ENCODE results near the gene HS6ST2. TPM values are rescaled to one million over a fixed set of nuclear protein-coding genes. Genes with fewer than 3 reads are reported as not detected.

HS6ST2 gene
- polyA plus RNA-seq, 3 donors from 2014 or later, result 0.27 TPM; not detected in 2

DNA sequence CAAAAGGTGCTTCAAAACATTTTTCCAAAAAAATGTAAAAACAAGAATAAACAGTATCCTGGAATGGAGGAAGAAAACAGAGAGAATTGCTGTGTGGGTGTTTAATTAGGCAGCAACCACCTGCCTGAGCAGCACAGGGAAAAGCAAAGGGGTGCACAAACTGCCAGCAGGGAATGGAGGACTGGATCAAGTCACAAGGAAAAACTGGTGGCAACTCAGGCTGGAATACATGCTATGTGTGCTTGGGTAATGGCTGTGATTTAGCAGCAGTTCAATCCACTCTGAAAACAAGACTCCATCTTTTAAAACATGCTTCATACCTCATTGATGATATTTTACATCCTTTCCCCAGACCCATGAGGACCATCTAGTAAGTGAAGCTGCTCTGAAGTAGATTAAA, 179.5 kb downstream of the HS6ST2 start:
- Mint-ChIP-seq H3K27me3 (ENCODE audit: low read depth in 3 of 3) (peaks cover 0 to 3% (median 2%) of the 10 kb centered on the region in 3 donors), H3K36me3 (no peaks in the 10 kb centered on the region), H3K4me3 (no peak overlapping the region), H3K4me1 (no peaks in the 10 kb centered on the region), H3K27ac (no peak overlapping the region), H3K9me3 (no peaks in the 10 kb centered on the region)
- no peak for DNase-seq

DNA sequence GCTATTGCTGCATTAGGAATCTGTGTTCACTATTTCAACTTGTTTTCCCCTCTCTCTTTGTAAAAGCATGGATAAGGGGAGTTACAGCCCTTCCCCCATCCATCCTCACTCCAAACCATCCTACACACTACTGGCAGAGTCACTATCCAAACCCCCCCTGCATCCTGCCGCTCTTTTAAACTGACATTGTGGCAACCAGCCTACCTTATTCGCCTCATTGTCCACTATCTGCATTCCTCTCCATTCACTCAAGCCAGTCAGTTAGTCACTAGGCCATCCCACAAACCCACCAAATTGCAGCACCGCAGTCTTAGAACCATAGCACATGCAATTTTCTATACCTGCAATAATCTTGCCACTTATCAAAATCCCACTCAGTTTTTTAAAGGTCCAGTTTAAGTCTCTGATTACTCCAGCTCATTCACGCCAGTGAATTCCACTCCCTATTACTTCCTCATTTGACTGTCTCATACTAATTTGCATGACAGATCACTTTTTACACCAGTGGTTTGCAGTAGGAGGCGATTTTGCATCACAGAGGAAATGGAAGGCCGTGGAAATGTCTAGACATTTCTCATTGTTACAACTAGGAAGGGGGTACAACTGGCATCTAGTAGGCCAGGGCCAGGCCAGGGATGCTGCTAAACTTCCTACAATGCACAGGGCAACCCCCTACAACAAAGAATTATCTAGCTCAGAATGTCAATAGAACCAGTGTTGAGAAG, 181.8 kb downstream of the HS6ST2 start:
- Mint-ChIP-seq H3K36me3 (no peaks in the 10 kb centered on the region), H3K9me3 (no peaks in the 10 kb centered on the region), H3K27ac (no peak overlapping the region), H3K4me3 (peak overlapping the region in 1 of 5 donors; percentile 28), H3K27me3 (ENCODE audit: low read depth in 3 of 3) (peaks cover 0 to 6% (median 2%) of the 10 kb centered on the region in 3 donors), H3K4me1 (no peaks in the 10 kb centered on the region)
- DNase-seq, result no peak

DNA sequence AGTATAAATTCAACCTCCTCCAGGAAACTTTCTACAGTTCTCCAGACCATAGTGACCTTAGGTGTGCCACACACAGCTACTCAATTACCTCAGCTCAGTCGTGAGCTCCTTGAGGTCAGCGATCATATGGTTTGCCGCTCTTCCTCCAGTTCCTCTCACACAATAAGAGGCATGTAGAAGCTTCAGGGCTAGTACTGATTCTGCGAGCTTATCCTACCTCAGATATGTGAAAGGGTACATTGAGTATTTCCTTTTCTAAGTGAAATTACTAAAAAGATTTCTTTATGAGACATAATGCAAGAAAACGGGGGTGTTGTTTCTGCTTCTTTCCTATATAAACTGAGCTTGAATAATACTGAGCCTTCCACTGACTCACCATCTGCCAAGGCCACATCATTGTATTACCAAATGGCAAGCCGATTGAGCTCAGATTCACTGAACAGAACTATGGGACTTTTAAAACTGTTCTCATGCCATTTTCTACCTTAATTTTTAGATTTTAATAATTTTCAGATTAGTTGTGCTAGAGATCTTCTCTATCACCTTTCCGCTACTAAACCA, 183.1 kb downstream of the HS6ST2 start:
- H3K36me3 Mint-ChIP-seq, result no peaks in the 10 kb centered on the region
- no peak for DNase-seq
- H3K4me1 Mint-ChIP-seq, result peaks cover 0 to 3% of the 10 kb centered on the region in 2 donors
- no peak overlapping the region for H3K4me3 Mint-ChIP-seq
- no peaks in the 10 kb centered on the region for H3K9me3 Mint-ChIP-seq
- no peak overlapping the region for H3K27ac Mint-ChIP-seq
- peaks cover 2 to 6% (median 5%) of the 10 kb centered on the region in 3 donors for H3K27me3 Mint-ChIP-seq (ENCODE audit: low read depth in 3 of 3)

DNA sequence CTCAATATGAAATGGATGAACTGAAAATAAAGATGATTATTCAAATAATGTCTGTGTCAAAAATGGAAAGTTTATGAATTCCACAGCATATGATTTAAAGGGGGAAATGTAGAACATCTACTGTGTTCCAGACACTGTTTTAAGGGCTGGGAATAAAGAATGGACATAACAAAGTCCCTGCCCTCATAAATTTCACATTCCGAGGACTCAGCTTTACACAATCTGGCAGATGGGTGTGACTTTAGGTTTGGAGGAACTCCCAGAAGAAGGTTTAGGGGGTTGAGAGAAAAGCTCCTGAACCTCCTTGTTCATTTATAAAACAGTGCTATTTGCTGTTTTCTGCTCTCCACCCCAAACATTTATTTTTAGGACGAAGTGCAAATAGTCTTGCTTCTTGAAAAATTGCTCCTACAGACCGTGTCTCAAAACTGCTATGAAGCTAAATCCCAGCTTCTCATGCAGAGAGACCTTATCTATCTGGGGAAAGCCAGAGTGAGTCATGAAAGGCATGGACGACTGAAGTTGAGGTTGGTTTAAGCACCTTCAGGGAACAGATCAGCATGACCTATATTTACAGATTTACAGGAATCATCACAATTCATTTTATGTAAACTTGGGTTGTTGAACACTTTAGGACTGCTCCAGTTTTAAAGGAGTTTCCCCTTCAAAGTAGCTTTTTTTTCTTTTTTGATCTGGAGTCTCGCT, 184.3 kb downstream of the HS6ST2 start:
- DNase-seq, result no peak
- H3K9me3 Mint-ChIP-seq, result no peaks in the 10 kb centered on the region
- H3K36me3 Mint-ChIP-seq, result no peaks in the 10 kb centered on the region
- peaks cover 2 to 6% (median 5%) of the 10 kb centered on the region in 3 donors for H3K27me3 Mint-ChIP-seq (ENCODE audit: low read depth in 3 of 3)
- no peak overlapping the region for H3K4me3 Mint-ChIP-seq
- H3K27ac Mint-ChIP-seq, result no peak overlapping the region
- peaks cover 10 to 15% of the 10 kb centered on the region in 2 donors for H3K4me1 Mint-ChIP-seq

DNA sequence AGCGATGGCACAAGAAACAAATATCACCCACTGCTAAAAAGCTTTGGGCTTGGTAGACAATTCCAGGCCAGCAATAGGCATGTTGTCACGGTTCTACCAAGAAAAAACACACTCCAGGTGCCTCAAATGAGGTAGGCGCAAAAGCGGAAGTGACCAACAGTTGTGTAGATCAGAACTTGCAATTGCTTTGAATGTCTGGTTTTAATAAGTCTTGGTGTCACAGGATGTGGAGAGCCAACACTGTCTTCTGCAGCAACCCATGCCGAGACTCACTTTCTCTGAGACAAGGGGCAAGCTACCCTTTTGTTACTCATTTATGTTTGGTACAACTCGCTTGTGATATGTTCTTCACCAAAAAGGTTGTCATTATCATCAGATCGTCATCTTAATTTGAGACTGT, 188.8 kb downstream of the HS6ST2 start:
- H3K27me3 Mint-ChIP-seq (ENCODE audit: low read depth in 3 of 3), result peaks cover 5 to 10% (median 5%) of the 10 kb centered on the region in 3 donors
- H3K4me1 Mint-ChIP-seq, result peaks cover 24 to 29% of the 10 kb centered on the region in 2 donors
- peak overlapping the region in 3 of 5 donors; percentile 21 to 62 (median 42) for H3K4me3 Mint-ChIP-seq
- H3K9me3 Mint-ChIP-seq, result no peaks in the 10 kb centered on the region
- H3K27ac Mint-ChIP-seq, result peak overlapping the region in 1 of 6 donors; percentile 8
- no peaks in the 10 kb centered on the region for H3K36me3 Mint-ChIP-seq
- peak; percentile 7 to 32 (median 22) for DNase-seq

DNA sequence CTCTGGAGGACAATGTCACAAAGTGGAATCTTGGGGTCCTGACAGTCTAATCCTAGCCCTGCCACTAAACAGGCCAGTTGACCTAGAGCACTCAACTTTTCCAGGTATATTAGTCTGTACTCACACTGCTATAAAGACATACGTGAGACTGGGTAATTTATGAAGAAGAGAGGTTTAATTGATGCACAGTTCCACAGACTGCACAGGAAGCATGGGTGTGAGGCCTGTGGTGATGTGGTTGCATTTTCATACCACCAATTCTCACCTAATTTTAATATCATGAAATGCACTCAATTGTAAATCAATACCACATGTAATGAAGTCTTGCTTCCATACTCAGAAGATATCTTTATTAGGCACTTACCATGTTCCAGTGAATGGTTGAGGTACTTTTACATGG, 192.0 kb downstream of the HS6ST2 start:
- Mint-ChIP-seq H3K36me3 (no peaks in the 10 kb centered on the region), H3K4me1 (peaks cover 24 to 29% of the 10 kb centered on the region in 2 donors), H3K4me3 (peak overlapping the region in 1 of 5 donors; percentile 59), H3K27ac (no peak overlapping the region), H3K9me3 (no peaks in the 10 kb centered on the region), H3K27me3 (ENCODE audit: low read depth in 3 of 3) (peaks cover 5 to 6% (median 5%) of the 10 kb centered on the region in 3 donors)
- no peak for DNase-seq

DNA sequence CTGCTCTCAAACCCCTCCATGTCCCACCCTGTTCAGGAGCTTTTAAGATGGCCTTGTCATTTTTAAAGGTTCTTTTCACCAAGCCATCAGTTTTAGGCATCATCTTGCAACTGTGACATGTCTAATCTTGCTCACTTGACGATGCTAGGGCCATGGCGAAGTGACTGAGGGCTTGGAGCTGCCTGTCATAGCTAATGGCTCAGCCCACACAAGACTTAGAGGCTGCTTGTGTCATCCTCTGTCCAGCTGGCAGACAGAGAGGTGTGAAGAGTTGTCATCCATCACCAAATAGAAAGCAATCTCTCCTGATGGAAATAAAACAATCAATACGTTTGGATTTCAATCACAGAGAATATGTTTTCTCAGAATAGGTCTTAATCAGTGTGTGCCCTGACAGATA, 194.9 kb downstream of the HS6ST2 start:
- Mint-ChIP-seq H3K9me3 (no peaks in the 10 kb centered on the region), H3K36me3 (no peaks in the 10 kb centered on the region), H3K27ac (no peak overlapping the region), H3K4me3 (no peak overlapping the region), H3K27me3 (ENCODE audit: low read depth in 3 of 3) (peaks cover 2 to 13% (median 3%) of the 10 kb centered on the region in 3 donors), H3K4me1 (peaks cover 10 to 11% of the 10 kb centered on the region in 2 donors)
- DNase-seq, result no peak

DNA sequence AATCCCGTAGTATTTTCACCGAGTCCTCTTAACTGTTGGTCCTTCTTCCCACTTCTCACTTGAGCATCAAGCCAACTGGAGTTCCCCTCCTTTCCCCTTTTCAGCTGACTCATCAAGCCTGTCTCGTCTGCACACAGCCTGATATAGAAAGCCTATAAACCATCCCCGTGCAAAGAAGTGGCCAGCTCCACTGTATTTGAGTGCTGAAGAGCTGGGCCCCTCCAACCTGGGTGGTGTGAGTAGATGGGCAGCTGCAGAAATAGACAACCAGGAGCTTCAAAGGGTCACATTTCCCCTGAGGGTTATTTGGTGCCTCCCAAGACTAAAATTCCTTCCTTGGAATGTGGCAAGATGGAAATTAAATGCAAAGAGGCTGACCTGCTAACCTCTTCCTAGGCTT, 199.7 kb downstream of the HS6ST2 start:
- no peak for DNase-seq
- H3K4me1 Mint-ChIP-seq, result peaks cover 13 to 14% of the 10 kb centered on the region in 2 donors
- H3K27me3 Mint-ChIP-seq (ENCODE audit: low read depth in 3 of 3), result peaks cover 1 to 17% (median 2%) of the 10 kb centered on the region in 3 donors
- H3K4me3 Mint-ChIP-seq, result no peak overlapping the region
- H3K9me3 Mint-ChIP-seq, result no peaks in the 10 kb centered on the region
- no peak overlapping the region for H3K27ac Mint-ChIP-seq
- H3K36me3 Mint-ChIP-seq, result no peaks in the 10 kb centered on the region

DNA sequence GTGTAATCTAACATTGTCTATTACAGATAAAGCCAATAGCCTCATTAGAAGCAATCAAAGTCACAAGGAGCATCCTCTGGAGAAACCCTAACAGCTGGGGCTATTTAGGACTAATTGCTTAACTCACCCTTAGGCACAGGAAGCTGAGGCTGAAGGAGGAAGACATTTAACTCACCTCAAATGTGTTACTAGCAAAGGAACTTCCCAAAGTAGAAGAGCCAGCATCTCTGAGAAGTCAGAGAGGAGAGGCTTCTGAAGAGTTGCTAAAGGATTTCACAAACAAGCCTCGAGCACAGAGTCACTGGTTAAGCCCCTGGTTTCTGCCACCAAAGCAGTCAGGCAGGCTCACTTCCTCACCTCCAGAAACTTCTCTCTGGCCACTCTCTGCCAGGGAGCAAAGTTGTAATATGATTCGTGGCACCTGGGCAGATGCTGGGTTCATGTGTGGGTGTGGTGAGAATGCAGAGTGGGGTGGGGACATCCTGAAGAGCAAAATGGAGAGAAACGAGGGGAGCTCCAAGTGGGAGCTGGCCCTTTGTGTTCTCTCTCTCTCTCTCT, 201.3 kb downstream of the HS6ST2 start:
- Mint-ChIP-seq H3K4me1 (peaks cover 13 to 14% of the 10 kb centered on the region in 2 donors), H3K4me3 (peak overlapping the region in 1 of 5 donors; percentile 13), H3K27me3 (ENCODE audit: low read depth in 3 of 3) (peaks cover 1 to 23% (median 2%) of the 10 kb centered on the region in 3 donors), H3K27ac (peak overlapping the region in 1 of 6 donors; percentile 7), H3K36me3 (no peaks in the 10 kb centered on the region), H3K9me3 (no peaks in the 10 kb centered on the region)
- no peak for DNase-seq

DNA sequence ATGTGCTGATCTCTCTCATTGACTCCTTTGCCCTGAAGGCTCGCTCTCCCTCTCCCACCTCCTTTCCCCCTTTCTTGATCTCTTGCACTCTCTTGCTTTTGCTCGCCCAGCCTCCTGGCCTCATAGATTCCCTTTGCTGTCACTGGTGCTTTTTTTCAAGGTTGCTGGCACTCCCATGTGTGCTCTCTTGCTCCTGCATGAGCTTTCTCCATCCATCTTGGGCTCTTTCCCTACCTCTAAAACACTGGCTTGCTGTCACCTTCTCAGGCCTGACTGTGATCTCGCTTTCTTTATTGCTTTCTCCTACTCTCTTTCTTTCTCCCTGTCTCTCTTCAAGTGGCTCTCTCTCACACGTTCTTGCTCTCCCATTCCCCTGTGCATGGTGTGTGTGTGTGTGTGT, 202.0 kb downstream of the HS6ST2 start:
- H3K9me3 Mint-ChIP-seq, result no peaks in the 10 kb centered on the region
- no peak overlapping the region for H3K27ac Mint-ChIP-seq
- peaks cover 18 to 20% of the 10 kb centered on the region in 2 donors for H3K4me1 Mint-ChIP-seq
- no peaks in the 10 kb centered on the region for H3K36me3 Mint-ChIP-seq
- DNase-seq, result no peak
- no peak overlapping the region for H3K4me3 Mint-ChIP-seq
- H3K27me3 Mint-ChIP-seq (ENCODE audit: low read depth in 3 of 3), result peaks cover 1 to 23% (median 2%) of the 10 kb centered on the region in 3 donors

DNA sequence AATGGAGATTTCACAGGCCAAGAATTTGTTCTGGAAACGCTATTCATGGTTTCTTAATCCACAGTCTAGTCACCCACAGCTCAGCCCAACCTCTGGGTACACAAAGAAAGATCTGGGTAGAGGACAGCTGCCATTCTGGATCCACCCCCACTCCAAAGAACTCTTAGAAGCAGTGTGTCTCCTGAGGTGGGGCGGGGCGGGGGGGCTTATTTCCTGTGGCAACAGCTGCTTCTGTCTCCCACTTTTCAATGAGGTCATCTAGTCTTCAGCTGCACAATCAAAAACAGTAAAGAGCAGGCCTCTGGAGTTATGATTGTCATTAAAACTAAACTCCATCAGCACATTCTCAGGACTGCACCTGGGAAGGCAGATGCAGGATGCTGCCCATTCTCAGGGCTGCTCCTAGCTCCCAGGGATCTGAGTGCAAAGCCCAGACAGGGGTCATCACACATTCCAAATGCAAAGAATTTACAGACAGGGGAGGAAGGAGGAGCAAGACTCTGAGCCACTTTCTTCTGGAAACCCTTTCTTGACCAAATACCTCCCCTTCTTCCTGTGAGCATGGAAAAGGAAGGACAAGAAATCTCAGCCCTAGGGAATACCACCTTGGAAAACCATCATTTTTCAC, 207.3 kb downstream of the HS6ST2 start:
- H3K4me1 Mint-ChIP-seq, result peaks cover 27 to 28% of the 10 kb centered on the region in 2 donors
- H3K36me3 Mint-ChIP-seq, result no peaks in the 10 kb centered on the region
- no peak for DNase-seq
- peak overlapping the region in 1 of 6 donors; percentile 72 for H3K27ac Mint-ChIP-seq
- H3K4me3 Mint-ChIP-seq, result peak overlapping the region; percentile 47 to 71 (median 62)
- no peaks in the 10 kb centered on the region for H3K9me3 Mint-ChIP-seq
- peaks cover 1 to 12% (median 4%) of the 10 kb centered on the region in 3 donors for H3K27me3 Mint-ChIP-seq (ENCODE audit: low read depth in 3 of 3)

DNA sequence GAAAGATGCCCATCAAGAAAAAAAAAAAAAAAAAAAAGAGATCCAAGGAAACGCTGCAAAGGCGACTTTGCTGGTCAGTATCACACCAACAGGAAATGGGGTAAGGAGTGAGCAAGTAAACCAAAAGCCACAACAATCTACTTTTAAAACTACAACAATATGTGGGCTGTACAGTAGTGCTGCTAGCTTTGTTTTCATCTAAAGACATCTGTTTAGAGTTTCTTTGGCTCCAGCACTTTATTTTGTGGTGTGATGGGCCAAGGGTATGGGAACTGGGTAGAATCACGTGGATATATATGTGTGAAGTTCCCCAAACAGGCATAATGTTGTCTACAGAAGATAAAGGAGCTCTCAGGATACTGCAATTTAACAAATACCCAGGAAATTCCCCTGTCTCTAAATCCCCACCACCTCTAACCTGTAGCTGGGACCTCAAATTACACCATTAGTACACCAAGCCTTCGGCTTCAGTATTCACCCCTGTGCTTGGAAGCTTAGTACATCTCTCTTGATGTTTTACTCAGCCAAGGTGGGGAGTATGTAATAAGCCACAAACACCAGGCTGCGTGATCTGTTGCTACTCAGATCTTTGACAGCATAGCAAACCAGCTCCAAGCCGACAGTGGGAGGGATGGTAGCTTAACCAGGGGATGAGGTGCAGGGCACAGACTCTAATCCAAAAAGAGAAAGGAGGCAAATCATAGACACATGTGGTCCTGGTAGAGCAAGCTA, 207.9 kb downstream of the HS6ST2 start:
- H3K4me1 Mint-ChIP-seq, result peaks cover 28 to 29% of the 10 kb centered on the region in 2 donors
- peak overlapping the region in 2 of 6 donors; percentile 72 to 84 for H3K27ac Mint-ChIP-seq
- DNase-seq, result peak in 1 of 3 donors; percentile 17
- H3K36me3 Mint-ChIP-seq, result no peaks in the 10 kb centered on the region
- H3K9me3 Mint-ChIP-seq, result no peaks in the 10 kb centered on the region
- H3K4me3 Mint-ChIP-seq, result peak overlapping the region; percentile 47 to 71 (median 62)
- peaks cover 1 to 10% (median 4%) of the 10 kb centered on the region in 3 donors for H3K27me3 Mint-ChIP-seq (ENCODE audit: low read depth in 3 of 3)

DNA sequence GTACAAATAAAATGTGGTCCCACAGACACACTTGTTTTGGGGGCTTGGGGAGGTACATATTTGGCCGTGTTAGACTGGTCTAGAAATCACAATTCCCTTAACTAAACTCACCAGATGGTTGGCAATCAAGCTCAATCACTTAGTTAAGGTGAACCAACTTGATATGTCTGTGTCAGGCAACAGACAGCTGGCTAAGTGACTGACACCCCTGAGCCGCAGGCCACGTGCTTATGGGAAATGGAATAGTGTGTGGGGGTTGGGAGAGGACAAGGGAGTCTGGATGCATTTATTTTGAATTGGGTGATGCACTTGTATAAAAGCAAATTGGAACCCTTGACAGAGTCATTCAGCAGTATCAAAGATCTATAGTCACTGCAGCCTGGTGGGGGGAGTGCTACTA, 209.0 kb downstream of the HS6ST2 start:
- Mint-ChIP-seq H3K27me3 (ENCODE audit: low read depth in 3 of 3) (peaks cover 0 to 10% (median 4%) of the 10 kb centered on the region in 3 donors), H3K9me3 (no peaks in the 10 kb centered on the region), H3K4me3 (no peak overlapping the region), H3K4me1 (peaks cover 35 to 40% of the 10 kb centered on the region in 2 donors), H3K36me3 (no peaks in the 10 kb centered on the region), H3K27ac (no peak overlapping the region)
- DNase-seq, result no peak

Measured in immature natural killer cell (primary cell).